SK-N-SH (cell line): ENCODE measurements around the gene ITPRID1. TPM values are rescaled to one million over a fixed set of nuclear protein-coding genes. Genes with fewer than 3 reads are reported as not detected.

ENCODE experiments used
- CTCF ChIA-PET: fragments of 300-600, 350-600 bp; formaldehyde crosslinking; extraction: SDS; loops from one replicate; lab custom pipeline; 2021; lab: Yijun Ruan, JAX
- POLR2A ChIA-PET: fragments of 350-600 bp; sonication (Branson Sonifier 250); formaldehyde crosslinking; extraction: SDS; loops from one replicate; lab custom pipeline; 2020; ENCODE audit warnings: antibody characterized with exemption, inconsistent platforms; lab: Yijun Ruan, JAX
- DNase-seq: peaks from one replicate; pipeline ENCODE4 v3.0.0; 2012
- H2AFZ ChIP-seq: fragments of 200-600 bp; sonication (generic); 2 replicates; pipeline ENCODE4 v1.8.1; 2016; ENCODE audit warnings: antibody characterized with exemption, mild to moderate bottlenecking, low read depth
- H3F3A ChIP-seq: fragments of 200-600 bp; sonication (generic); replicated peaks from 2 replicates; pipeline ENCODE3; 2016; ENCODE audit warnings: antibody characterized with exemption, mild to moderate bottlenecking; ENCODE audit not compliant: insufficient read depth
- H3K27ac ChIP-seq, 2 experiments: fragments of 200-500 bp in 1 of 2; fragments of 200-600 bp in 1 of 2; sonication (Bioruptor generic) in 1 of 2; sonication (generic), shearing (Covaris generic) in 1 of 2; 2 replicates each; pipeline versions ENCODE4 v1.5.1 to v1.6.1; 2014 to 2016; ENCODE audit warnings: low read depth in 2 of 2, inconsistent platforms in 1 of 2, low read length in 1 of 2, mild to moderate bottlenecking in 1 of 2, mixed read lengths in 1 of 2
- H3K27me3 ChIP-seq: fragments of 200-600 bp; sonication (generic), shearing (Covaris generic); 2 replicates; pipeline ENCODE4 v1.6.1; 2016; ENCODE audit warnings: mixed run types; ENCODE audit not compliant: insufficient read depth
- H3K36me3 ChIP-seq, 2 experiments: fragments of 200-500 bp in 1 of 2; fragments of 200-600 bp in 1 of 2; sonication (Bioruptor generic) in 1 of 2; sonication (generic) in 1 of 2; replicated peaks in 1 of 2; 2 replicates each; pipeline versions ENCODE3 to v1.5.1; 2014 to 2016; ENCODE audit warnings: low read length in 1 of 2, mild to moderate bottlenecking in 1 of 2; ENCODE audit not compliant: insufficient read depth in 2 of 2, control insufficient read depth in 1 of 2
- H3K4me1 ChIP-seq, 2 experiments: fragments of 200-500 bp in 1 of 2; fragments of 200-600 bp in 1 of 2; sonication (Bioruptor generic) in 1 of 2; sonication (generic), shearing (Covaris generic) in 1 of 2; 2 replicates each; pipeline versions ENCODE4 v1.5.1 to v1.6.1; 2014 to 2016; ENCODE audit warnings: low read depth in 1 of 2, low read length in 1 of 2, mixed run types in 1 of 2; ENCODE audit not compliant: insufficient read depth in 2 of 2, control insufficient read depth in 1 of 2
- H3K4me2 ChIP-seq: fragments of 200-600 bp; sonication (generic), shearing (Covaris generic); 2 replicates; pipeline ENCODE4 v1.6.1; 2017; ENCODE audit warnings: mixed run types
- H3K4me3 ChIP-seq, 2 experiments: fragments of 200-500 bp in 1 of 2; fragments of 200-600 bp in 1 of 2; sonication (Bioruptor generic) in 1 of 2; sonication (generic), shearing (Covaris generic) in 1 of 2; 2 replicates each; pipeline versions ENCODE4 v1.5.1 to v1.8.1; 2014 to 2016; ENCODE audit warnings: low read depth in 2 of 2, inconsistent platforms in 1 of 2, low read length in 1 of 2, mild to moderate bottlenecking in 1 of 2, mixed read lengths in 1 of 2, moderate library complexity in 1 of 2
- H3K79me2 ChIP-seq: fragments of 200-600 bp; sonication (generic); 2 replicates; pipeline ENCODE4 v1.8.1; 2017; ENCODE audit warnings: mild to moderate bottlenecking; ENCODE audit not compliant: insufficient read depth
- H3K9ac ChIP-seq: fragments of 200-600 bp; sonication (generic); 2 replicates; pipeline ENCODE4 v1.6.1; 2017; ENCODE audit warnings: mixed run types
- H3K9me2 ChIP-seq: fragments of 200-600 bp; sonication (generic); 2 replicates; pipeline ENCODE4 v1.6.1; 2017; ENCODE audit warnings: mixed run types
- H3K9me3 ChIP-seq: fragments of 200-600 bp; sonication (generic); 2 replicates; pipeline ENCODE4 v1.6.1; 2017; ENCODE audit warnings: mixed run types, mild to moderate bottlenecking, moderate library complexity
- H4K20me1 ChIP-seq: fragments of 200-600 bp; sonication (generic); 2 replicates; pipeline ENCODE4 v1.6.1; 2017; ENCODE audit warnings: mild to moderate bottlenecking, mixed run types; ENCODE audit not compliant: insufficient read depth
- CTCF ChIP-seq: fragments of 200-600 bp; sonication (generic); IDR thresholded peaks from 2 replicates; pipeline ENCODE4 v1.6.1; 2017; ENCODE audit warnings: antibody characterized with exemption, mild to moderate bottlenecking, moderate library complexity
- GABPA ChIP-seq: IDR thresholded peaks from 2 replicates; pipeline ENCODE4 v1.4.0; 2012; ENCODE audit warnings: low read depth, mild to moderate bottlenecking
- JUND ChIP-seq: IDR thresholded peaks from 2 replicates; pipeline ENCODE4 v1.4.0; 2012
- PBX3 ChIP-seq: IDR thresholded peaks from 2 replicates; pipeline ENCODE4; 2012
- POLR2AphosphoS5 ChIP-seq: IDR thresholded peaks from 2 replicates; pipeline ENCODE4 v1.6.1; 2012; ENCODE audit warnings: low read depth, low read length
- RAD21 ChIP-seq: IDR thresholded peaks from 2 replicates; pipeline ENCODE4 v1.6.1; 2012; ENCODE audit warnings: mild to moderate bottlenecking, low read length
- RCOR1 ChIP-seq: fragments of 150-350 bp; IDR thresholded peaks from 2 replicates; pipeline ENCODE4 v1.6.1; 2017; ENCODE audit warnings: antibody characterized with exemption, low read length
- SMC3 ChIP-seq: IDR thresholded peaks from 2 replicates; pipeline ENCODE4 v1.6.1; 2012; ENCODE audit warnings: low read depth, low read length, improper control_type of control experiment
- TAF1 ChIP-seq: IDR thresholded peaks from 2 replicates; pipeline ENCODE4 v1.6.1; 2012; ENCODE audit warnings: low read depth, mild to moderate bottlenecking, low read length, moderate library complexity, borderline replicate concordance
- TEAD4 ChIP-seq: IDR thresholded peaks from 2 replicates; pipeline ENCODE4 v1.4.0; 2012; ENCODE audit warnings: mild to moderate bottlenecking, borderline replicate concordance; ENCODE audit not compliant: insufficient read depth
- USF1 ChIP-seq: IDR thresholded peaks from 2 replicates; pipeline ENCODE4 v1.4.0; 2012; ENCODE audit warnings: low read depth, borderline replicate concordance
- WGBS: methylation state at CpG from one replicate; pipeline ENCODE4 v1.1.6; 2017; ENCODE audit warnings: low lambda C conversion rate; 5-methylcytosine and 5-hydroxymethylcytosine counted together
- polyA plus RNA-seq, 3 experiments: library from polyadenylated mRNA; depleted of rRNA; stranded (reverse); fragments of >200 nt; gene quantifications; 2 replicates each; pipeline ENCODE4 v1.2.3, GENCODE V29; 2012

The ITPRID1 gene
- polyA plus RNA-seq, 1 of the 3 experiments (the other 2 are of a cell fraction), result not detected

- 22% methylated on average over 7 of the region's 7 CpGs for WGBS
- ChIA-PET POLR2A (no interaction called here), CTCF (no interaction called here)
- Histone ChIP-seq H3F3A (no peaks in the 10 kb centered on the region), H3K27ac (no peak overlapping the region), H3K4me2 (no peak overlapping the region), H3K36me3 (no peaks in the 10 kb centered on the region), H3K9me2 (no peaks in the 10 kb centered on the region), H3K79me2 (no peaks in the 10 kb centered on the region), H3K27me3 (peaks cover 26% of the 10 kb centered on the region), H4K20me1 (no peaks in the 10 kb centered on the region), H3K9me3 (no peaks in the 10 kb centered on the region), H3K9ac (no peak overlapping the region), H2AFZ (no peak overlapping the region), H3K4me1 (no peaks in the 10 kb centered on the region), H3K4me3 (no peak overlapping the region)
- TF ChIP-seq RCOR1 (no peak), TEAD4 (no peak), POLR2AphosphoS5 (no peak), RAD21 (no peak)
- DNase-seq, result no peak
Observed at GRCh38 chr7:31647511-31647910, 133.6 kb downstream of the ITPRID1 start.

GRCh38 chr7:31648288-31648687 is 134.4 kb downstream of the ITPRID1 start:
- H3K4me2 ChIP-seq, result no peak overlapping the region
- H3K27ac ChIP-seq, result no peak overlapping the region
- H3K4me1 ChIP-seq, result no peaks in the 10 kb centered on the region
- CTCF ChIA-PET, result interaction anchor here (0.6 kb wide), 1 partner anchor 565 kb away, joined by 3 read pairs; no protein-coding TSS in a partner anchor
- H3K4me3 ChIP-seq, result no peak overlapping the region
- no peaks in the 10 kb centered on the region for H4K20me1 ChIP-seq
- no peak for DNase-seq
- WGBS, result 10% methylated on average over 1 of the region's 1 CpG
- no peak overlapping the region for H2AFZ ChIP-seq
- no peaks in the 10 kb centered on the region for H3F3A ChIP-seq
- H3K9me2 ChIP-seq, result no peaks in the 10 kb centered on the region
- no peak overlapping the region for H3K9ac ChIP-seq
- no peaks in the 10 kb centered on the region for H3K79me2 ChIP-seq
- POLR2A ChIA-PET, result no interaction called here
- H3K27me3 ChIP-seq, result peaks cover 19% of the 10 kb centered on the region
- no peaks in the 10 kb centered on the region for H3K36me3 ChIP-seq
- TF ChIP-seq PBX3 (no peak), USF1 (no peak), CTCF (peak; percentile 42), TAF1 (no peak), JUND (no peak), GABPA (no peak), SMC3 (0 out of 2 replicates have a peak, but pooled peaks have one; percentile 15)
- no peaks in the 10 kb centered on the region for H3K9me3 ChIP-seq
